ENCODE measurements around the gene LOXL4.

LOXL4 gene

DNA sequence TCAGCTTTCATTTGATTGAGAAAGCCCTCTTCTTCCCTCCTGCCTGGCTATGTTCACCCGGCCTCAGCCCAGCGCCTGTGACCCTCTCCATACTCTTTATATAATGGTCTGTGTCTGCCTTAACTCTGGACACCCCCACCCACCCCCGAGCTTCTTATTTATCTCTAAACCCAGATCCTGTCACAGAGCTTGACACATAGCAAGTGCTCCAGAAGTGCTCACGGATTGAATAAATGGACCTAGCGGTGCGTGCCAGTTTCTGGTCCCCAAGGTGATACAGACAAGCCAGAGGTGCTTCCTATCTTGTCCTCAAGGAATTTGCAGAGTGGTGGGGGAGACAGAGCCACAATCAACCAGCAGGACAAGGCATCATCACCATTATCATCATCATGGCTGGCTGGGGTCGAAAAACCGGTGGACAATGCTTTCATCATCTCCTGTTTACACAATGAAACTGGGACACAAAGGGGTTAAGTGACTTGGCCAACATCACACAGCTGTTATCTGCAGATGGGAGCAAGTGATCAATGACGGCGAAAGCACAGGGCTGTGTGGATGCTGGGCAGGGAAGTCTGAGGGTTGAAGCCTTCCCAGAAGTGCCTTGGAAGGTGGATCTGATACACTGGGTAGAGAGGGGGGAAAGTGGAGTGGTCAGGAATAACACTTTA, 2.2 kb upstream of the LOXL4 start:
- Histone ChIP-seq H2AK5ac (ENCODE audit: low read length) (peak overlapping the region; percentile 16), H3K4me1 (ENCODE audit: control insufficient read depth, low read depth, low read length) (peaks cover 15% of the 10 kb centered on the region), H3K18ac (ENCODE audit: low read length) (no peak overlapping the region), H3K36me3 (ENCODE audit: control insufficient read depth, insufficient read depth, low read length) (no peaks in the 10 kb centered on the region), H4K8ac (ENCODE audit: low read depth, low read length) (no peak overlapping the region), H3K4ac (ENCODE audit: low read depth, low read length) (peak overlapping the region; percentile 21), H3K27ac (ENCODE audit: low read depth, low read length) (no peak overlapping the region), H2BK120ac (ENCODE audit: low read depth, low read length) (no peak overlapping the region), H3K9ac (ENCODE audit: low read length) (no peak overlapping the region), H3K79me2 (ENCODE audit: control insufficient read depth, insufficient read depth, low read length) (no peaks in the 10 kb centered on the region), H3K23ac (ENCODE audit: low read length) (no peak overlapping the region), H2BK15ac (replicated peaks; ENCODE audit: low read depth) (no peak overlapping the region), H4K5ac (ENCODE audit: low read length) (no peak overlapping the region), H2BK5ac (ENCODE audit: low read length) (no peak overlapping the region), H3K4me2 (ENCODE audit: low read length) (no peak overlapping the region), H3K56ac (ENCODE audit: low read length) (peak overlapping the region; percentile 1), H3K4me3 (ENCODE audit: low read length) (no peak overlapping the region), H3K79me1 (ENCODE audit: low read length) (no peaks in the 10 kb centered on the region), H3K27me3 (ENCODE audit: insufficient read depth, low read length, poor library complexity) (no peaks in the 10 kb centered on the region)
- DNase-seq, result peak; percentile 36
- WGBS (ENCODE audit: extremely low coverage, insufficient coverage, low lambda C conversion rate), result no CpG with 5 or more reads among the region's 10 CpGs

DNA sequence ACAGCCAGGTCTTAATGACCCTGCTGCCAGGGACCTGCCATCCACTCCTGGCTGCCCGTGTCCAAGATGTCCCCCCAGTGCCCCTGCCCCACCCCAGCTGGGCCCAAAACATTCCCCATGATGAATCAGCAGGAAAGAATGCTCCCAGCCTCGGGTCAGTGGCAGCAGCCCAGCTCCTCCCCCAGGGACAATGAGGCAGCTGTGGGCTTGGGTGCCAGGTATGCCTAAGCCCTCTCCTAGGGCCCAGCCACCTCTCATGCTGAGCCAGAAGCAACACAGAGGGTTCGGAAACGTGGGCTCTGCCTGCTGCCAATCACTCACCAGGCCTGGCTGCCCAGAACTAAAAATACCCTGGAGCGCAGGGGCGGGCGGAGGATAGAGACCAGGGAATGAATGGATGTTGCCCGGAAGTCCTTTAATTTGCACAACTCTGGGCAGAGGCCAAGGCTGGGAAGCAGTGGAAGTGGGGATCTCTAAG, 1.5 kb upstream of the LOXL4 start:
- no peak overlapping the region for H2AK5ac ChIP-seq (ENCODE audit: low read length)
- no peaks in the 10 kb centered on the region for H3K79me1 ChIP-seq (ENCODE audit: low read length)
- no peaks in the 10 kb centered on the region for H3K36me3 ChIP-seq (ENCODE audit: control insufficient read depth, insufficient read depth, low read length)
- peaks cover 15% of the 10 kb centered on the region for H3K4me1 ChIP-seq (ENCODE audit: control insufficient read depth, low read depth, low read length)
- H3K79me2 ChIP-seq (ENCODE audit: control insufficient read depth, insufficient read depth, low read length), result no peaks in the 10 kb centered on the region
- no CpG with 5 or more reads among the region's 8 CpGs for WGBS (ENCODE audit: extremely low coverage, insufficient coverage, low lambda C conversion rate)
- no peak overlapping the region for H3K18ac ChIP-seq (ENCODE audit: low read length)
- H3K23ac ChIP-seq (ENCODE audit: low read length), result no peak overlapping the region
- no peak overlapping the region for H3K4me3 ChIP-seq (ENCODE audit: low read length)
- no peak overlapping the region for H2BK15ac ChIP-seq (replicated peaks; ENCODE audit: low read depth)
- H3K27me3 ChIP-seq (ENCODE audit: insufficient read depth, low read length, poor library complexity), result no peaks in the 10 kb centered on the region
- no peak overlapping the region for H2BK5ac ChIP-seq (ENCODE audit: low read length)
- H3K4ac ChIP-seq (ENCODE audit: low read depth, low read length), result peak overlapping the region; percentile 21
- no peak overlapping the region for H4K8ac ChIP-seq (ENCODE audit: low read depth, low read length)
- peak; percentile 92 for DNase-seq
- H3K4me2 ChIP-seq (ENCODE audit: low read length), result no peak overlapping the region
- H2BK120ac ChIP-seq (ENCODE audit: low read depth, low read length), result peak overlapping the region; percentile 29
- H3K27ac ChIP-seq (ENCODE audit: low read depth, low read length), result peak overlapping the region; percentile 33
- H3K56ac ChIP-seq (ENCODE audit: low read length), result peak overlapping the region; percentile 51
- peak overlapping the region; percentile 13 for H3K9ac ChIP-seq (ENCODE audit: low read length)
- no peak overlapping the region for H4K5ac ChIP-seq (ENCODE audit: low read length)

DNA sequence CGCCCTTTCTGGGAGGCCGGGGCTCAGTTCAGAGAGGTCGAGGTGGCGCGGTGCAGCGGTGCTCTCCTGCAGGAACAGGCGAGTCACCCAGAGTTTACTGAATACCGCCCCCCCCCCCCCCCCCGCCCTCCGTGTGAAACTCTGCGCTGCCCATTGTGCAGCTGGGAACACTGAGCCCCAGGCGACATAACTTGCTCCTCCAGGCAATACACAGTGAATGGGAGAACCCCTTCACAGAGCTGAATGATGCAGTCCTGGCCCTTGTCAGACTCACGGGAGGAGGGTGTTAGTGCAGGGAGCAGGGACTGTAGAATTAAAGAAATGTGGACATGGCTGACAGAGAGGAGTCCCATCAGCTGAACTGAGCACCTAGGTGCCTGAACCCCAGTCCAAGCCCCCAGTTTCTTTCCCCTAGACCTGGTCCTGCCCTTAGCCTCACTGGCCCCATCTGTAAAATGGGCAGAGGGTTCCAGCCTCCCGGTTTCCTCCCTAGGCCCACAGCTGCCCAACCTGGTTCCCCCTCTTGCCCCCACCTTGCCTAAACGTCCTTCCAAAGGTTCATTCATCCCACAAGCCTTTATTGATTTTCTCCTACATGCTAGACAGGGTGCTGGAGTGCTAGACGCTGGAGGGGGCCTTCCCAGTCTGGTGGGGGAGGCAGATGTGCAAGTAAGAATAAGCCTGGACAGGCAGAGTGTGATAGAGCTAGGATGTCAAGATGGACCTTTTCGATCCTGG, 869 bp upstream of the LOXL4 start:
- peak; percentile 47 for DNase-seq

DNA sequence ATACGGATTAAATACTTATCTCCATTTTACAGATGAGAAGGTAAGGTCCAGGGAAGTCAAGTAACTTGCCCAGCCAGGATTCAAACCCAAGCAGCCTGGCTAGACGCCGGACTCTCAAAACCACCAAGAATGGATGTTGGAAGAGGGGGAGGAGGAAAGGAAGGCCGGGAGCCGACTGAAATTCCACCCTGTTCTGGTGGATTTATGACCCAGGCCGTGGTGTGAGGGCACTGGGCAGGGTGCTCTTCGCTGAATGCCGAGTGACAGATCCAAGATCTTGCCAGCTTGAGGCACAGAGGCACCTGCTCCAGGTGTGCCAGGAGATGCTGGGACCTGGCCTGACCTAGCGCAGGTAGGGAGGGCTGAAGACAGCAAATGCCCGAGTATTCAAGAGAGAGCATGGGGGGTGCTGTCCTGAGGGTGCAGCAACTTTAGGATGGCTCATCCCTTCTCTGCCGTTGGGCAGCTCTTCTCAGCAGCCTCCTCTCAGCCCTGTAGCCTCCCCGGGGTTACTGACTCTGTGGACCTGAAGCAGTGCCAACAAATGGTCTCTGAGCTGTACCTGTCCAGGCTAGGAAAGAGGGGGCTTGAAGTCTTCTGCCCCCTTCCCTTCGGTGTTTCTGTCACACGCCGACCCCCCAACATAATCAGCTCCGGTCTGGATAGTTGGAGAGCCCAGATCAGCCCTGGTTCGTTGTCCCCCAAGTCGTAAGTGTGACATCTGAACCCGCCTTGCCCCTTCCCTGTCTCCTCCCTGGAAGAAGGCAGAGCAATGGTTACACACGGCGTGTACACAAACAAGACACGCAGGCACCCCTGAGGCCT, 713 bp downstream of the LOXL4 start:
- H3K4me3 ChIP-seq (ENCODE audit: low read length), result no peak overlapping the region
- no peak for DNase-seq
- H3K4ac ChIP-seq (ENCODE audit: low read depth, low read length), result no peak overlapping the region
- H3K18ac ChIP-seq (ENCODE audit: low read length), result no peak overlapping the region
- H3K9ac ChIP-seq (ENCODE audit: low read length), result peak overlapping the region; percentile 44
- H3K4me2 ChIP-seq (ENCODE audit: low read length), result no peak overlapping the region
- no peak overlapping the region for H3K27ac ChIP-seq (ENCODE audit: low read depth, low read length)
- no peak overlapping the region for H2BK5ac ChIP-seq (ENCODE audit: low read length)
- H3K23ac ChIP-seq (ENCODE audit: low read length), result peak overlapping the region; percentile 67
- H3K56ac ChIP-seq (ENCODE audit: low read length), result peak overlapping the region; percentile 71
- no CpG with 5 or more reads among the region's 22 CpGs for WGBS (ENCODE audit: extremely low coverage, insufficient coverage, low lambda C conversion rate)
- H3K79me1 ChIP-seq (ENCODE audit: low read length), result no peaks in the 10 kb centered on the region
- H2BK120ac ChIP-seq (ENCODE audit: low read depth, low read length), result no peak overlapping the region
- no peak overlapping the region for H2BK15ac ChIP-seq (replicated peaks; ENCODE audit: low read depth)
- no peaks in the 10 kb centered on the region for H3K36me3 ChIP-seq (ENCODE audit: control insufficient read depth, insufficient read depth, low read length)
- no peaks in the 10 kb centered on the region for H3K79me2 ChIP-seq (ENCODE audit: control insufficient read depth, insufficient read depth, low read length)
- H3K4me1 ChIP-seq (ENCODE audit: control insufficient read depth, low read depth, low read length), result peaks cover 11% of the 10 kb centered on the region
- no peaks in the 10 kb centered on the region for H3K27me3 ChIP-seq (ENCODE audit: insufficient read depth, low read length, poor library complexity)
- no peak overlapping the region for H4K8ac ChIP-seq (ENCODE audit: low read depth, low read length)
- H4K5ac ChIP-seq (ENCODE audit: low read length), result no peak overlapping the region
- H2AK5ac ChIP-seq (ENCODE audit: low read length), result no peak overlapping the region

More for the DNA sequence above, 869 bp upstream of the LOXL4 start:
- Histone ChIP-seq H3K9ac (ENCODE audit: low read length) (peak overlapping the region; percentile 67), H3K79me2 (ENCODE audit: control insufficient read depth, insufficient read depth, low read length) (no peaks in the 10 kb centered on the region), H4K5ac (ENCODE audit: low read length) (no peak overlapping the region), H3K27me3 (ENCODE audit: insufficient read depth, low read length, poor library complexity) (no peaks in the 10 kb centered on the region), H3K36me3 (ENCODE audit: control insufficient read depth, insufficient read depth, low read length) (no peaks in the 10 kb centered on the region), H2BK120ac (ENCODE audit: low read depth, low read length) (no peak overlapping the region), H3K18ac (ENCODE audit: low read length) (peak overlapping the region; percentile 52), H4K8ac (ENCODE audit: low read depth, low read length) (no peak overlapping the region), H2BK5ac (ENCODE audit: low read length) (no peak overlapping the region), H2AK5ac (ENCODE audit: low read length) (no peak overlapping the region), H3K4me3 (ENCODE audit: low read length) (peak overlapping the region; percentile 23), H3K27ac (ENCODE audit: low read depth, low read length) (no peak overlapping the region), H3K23ac (ENCODE audit: low read length) (no peak overlapping the region), H3K79me1 (ENCODE audit: low read length) (no peaks in the 10 kb centered on the region), H3K56ac (ENCODE audit: low read length) (peak overlapping the region; percentile 72), H3K4me1 (ENCODE audit: control insufficient read depth, low read depth, low read length) (peaks cover 15% of the 10 kb centered on the region), H3K4me2 (ENCODE audit: low read length) (peak overlapping the region; percentile 62), H3K4ac (ENCODE audit: low read depth, low read length) (no peak overlapping the region), H2BK15ac (replicated peaks; ENCODE audit: low read depth) (no peak overlapping the region)
- WGBS (ENCODE audit: extremely low coverage, insufficient coverage, low lambda C conversion rate), result no CpG with 5 or more reads among the region's 17 CpGs

DNA sequence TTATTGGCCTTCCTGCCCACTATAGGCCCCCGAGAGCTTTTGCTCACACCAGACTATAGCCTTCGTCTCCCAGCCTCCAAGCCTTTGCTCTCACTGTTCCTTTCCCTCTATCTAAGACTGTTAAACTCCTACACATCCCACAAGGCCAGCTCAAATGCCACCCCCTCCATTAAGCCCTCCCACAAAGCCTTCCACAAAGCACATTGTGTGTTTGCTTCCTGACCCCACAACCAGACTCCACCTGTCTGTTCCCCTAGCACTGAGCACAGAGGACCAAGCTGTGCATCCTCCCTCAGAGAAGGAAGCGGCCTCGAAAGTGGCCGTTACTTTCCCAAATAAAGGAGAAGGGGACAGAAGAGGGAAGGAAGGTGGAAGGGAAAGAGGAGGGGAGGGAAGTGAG, 1.3 kb downstream of the LOXL4 start:
- no CpG with 5 or more reads among the region's 5 CpGs for WGBS (ENCODE audit: extremely low coverage, insufficient coverage, low lambda C conversion rate)
- peak overlapping the region; percentile 50 for H3K56ac ChIP-seq (ENCODE audit: low read length)
- peak overlapping the region; percentile 43 for H2AK5ac ChIP-seq (ENCODE audit: low read length)
- no peak for DNase-seq
- H2BK120ac ChIP-seq (ENCODE audit: low read depth, low read length), result no peak overlapping the region
- H3K23ac ChIP-seq (ENCODE audit: low read length), result no peak overlapping the region
- no peak overlapping the region for H3K4me3 ChIP-seq (ENCODE audit: low read length)
- no peaks in the 10 kb centered on the region for H3K79me2 ChIP-seq (ENCODE audit: control insufficient read depth, insufficient read depth, low read length)
- H2BK15ac ChIP-seq (replicated peaks; ENCODE audit: low read depth), result no peak overlapping the region
- no peaks in the 10 kb centered on the region for H3K79me1 ChIP-seq (ENCODE audit: low read length)
- no peak overlapping the region for H4K8ac ChIP-seq (ENCODE audit: low read depth, low read length)
- peaks cover 11% of the 10 kb centered on the region for H3K4me1 ChIP-seq (ENCODE audit: control insufficient read depth, low read depth, low read length)
- no peak overlapping the region for H3K4ac ChIP-seq (ENCODE audit: low read depth, low read length)
- H4K5ac ChIP-seq (ENCODE audit: low read length), result no peak overlapping the region
- no peak overlapping the region for H3K27ac ChIP-seq (ENCODE audit: low read depth, low read length)
- H3K4me2 ChIP-seq (ENCODE audit: low read length), result no peak overlapping the region
- no peak overlapping the region for H2BK5ac ChIP-seq (ENCODE audit: low read length)
- no peaks in the 10 kb centered on the region for H3K36me3 ChIP-seq (ENCODE audit: control insufficient read depth, insufficient read depth, low read length)
- H3K27me3 ChIP-seq (ENCODE audit: insufficient read depth, low read length, poor library complexity), result no peaks in the 10 kb centered on the region
- no peak overlapping the region for H3K9ac ChIP-seq (ENCODE audit: low read length)
- no peak overlapping the region for H3K18ac ChIP-seq (ENCODE audit: low read length)

All from mesendoderm (in vitro differentiated cells).